HCT116 (cell line): ENCODE measurements around the gene CDH4. TPM values are rescaled to one million over a fixed set of nuclear protein-coding genes. Genes with fewer than 3 reads are reported as not detected.

Experiments used
- ATAC-seq: fragments of 200-7000 bp; cut with Tn5 transposase; 2 replicates; pipeline ENCODE4 v1.9.1; 2020; ENCODE audit warnings: mild to moderate bottlenecking, moderate library complexity
- BruUV-seq: library from RNA; stranded (reverse); fragments of 400-500 nt; replicated peaks from 2 replicates; lab custom pipeline; 2021; lab: Mats Ljungman, UMichigan
- CTCF ChIA-PET: fragments of 300-600 bp; sonication (Branson Sonifier 250); formaldehyde crosslinking; loops from one replicate; lab custom pipeline; 2021; ENCODE audit warnings: antibody characterized with exemption; lab: Charles Lee
- POLR2A ChIA-PET: fragments of 300-600, 350-600 bp; sonication (Branson Sonifier 250); formaldehyde crosslinking; loops from one replicate; lab custom pipeline; 2021; ENCODE audit warnings: antibody characterized with exemption; lab: Charles Lee
- RAD21 ChIA-PET, 2 experiments: fragments of 300-600 bp; sonication (Branson Sonifier 250); formaldehyde crosslinking; loops; one replicate each; lab custom pipeline; 2023; ENCODE audit warnings: low total read pairs in 2 of 2; ENCODE audit not compliant: uncharacterized antibody in 2 of 2, unreplicated experiment in 2 of 2, low non-redundant PET in 1 of 2; lab: Charles Lee
- DNase-seq: peaks from one replicate; pipeline ENCODE4 v3.0.0-alpha.2; 2010; ENCODE audit warnings: low read depth, low spot score
- H2AFZ ChIP-seq: fragments of 200-600 bp; shearing (Covaris generic), sonication (generic); 2 replicates; pipeline ENCODE4 v1.6.1; 2017; ENCODE audit warnings: low read depth, mixed run types, mixed read lengths, antibody characterized with exemption, low read length; ENCODE audit not compliant: poor library complexity, severe bottlenecking
- H3K27ac ChIP-seq: 2 replicates; pipeline ENCODE4 v1.5.1; 2012; ENCODE audit warnings: low read depth, low read length
- H3K27me3 ChIP-seq: fragments of 200-600 bp; sonication (generic); 2 replicates; pipeline ENCODE4 v1.6.1; 2016; ENCODE audit warnings: mixed run types, low read length, mixed read lengths; ENCODE audit not compliant: insufficient read depth
- H3K36me3 ChIP-seq, 2 experiments: fragments of 200-500 bp in 1 of 2; fragments of 200-600 bp in 1 of 2; sonication (Bioruptor generic) in 1 of 2; sonication (generic) in 1 of 2; 2 replicates each; pipeline versions ENCODE4 v1.5.1 to v1.6.1; 2014 to 2016; ENCODE audit warnings: low read length in 2 of 2, inconsistent platforms in 1 of 2, mixed read lengths in 1 of 2, mixed run types in 1 of 2; ENCODE audit not compliant: insufficient read depth in 2 of 2, control insufficient read depth in 1 of 2
- H3K4me1 ChIP-seq, 2 experiments: fragments of 200-600 bp in 1 of 2; sonication (generic) in 1 of 2; 2 replicates each; pipeline versions ENCODE4 v1.5.1 to v1.6.1; 2012 to 2017; ENCODE audit warnings: low read length in 2 of 2, inconsistent platforms in 1 of 2, mild to moderate bottlenecking in 1 of 2, mixed read lengths in 1 of 2, mixed run types in 1 of 2, moderate library complexity in 1 of 2; ENCODE audit not compliant: insufficient read depth in 2 of 2, control insufficient read depth in 1 of 2
- H3K4me2 ChIP-seq: fragments of 200-600 bp; sonication (generic); 2 replicates; pipeline ENCODE4 v1.6.1; 2017; ENCODE audit warnings: mixed run types, low read length, mixed read lengths
- H3K4me3 ChIP-seq, 2 experiments: fragments of 200-600 bp in 1 of 2; sonication (generic) in 1 of 2; replicated peaks in 1 of 2; 2 replicates each; pipeline ENCODE4 v1.5.1; 2011 to 2016; ENCODE audit warnings: low read length in 2 of 2, control low read depth in 1 of 2, low read depth in 1 of 2, mild to moderate bottlenecking in 1 of 2, mixed read lengths in 1 of 2, mixed run types in 1 of 2
- H3K79me2 ChIP-seq: fragments of 200-600 bp; sonication (generic); 2 replicates; pipeline ENCODE4 v1.6.1; 2017; ENCODE audit warnings: mild to moderate bottlenecking, mixed run types, low read length, moderate library complexity, mixed read lengths; ENCODE audit not compliant: insufficient read depth
- H3K9ac ChIP-seq: fragments of 200-600 bp; sonication (generic); 2 replicates; pipeline ENCODE4 v1.6.1; 2016; ENCODE audit warnings: low read length, mixed read lengths
- H3K9me2 ChIP-seq: fragments of 200-600 bp; sonication (generic), shearing (Covaris generic); 2 replicates; pipeline ENCODE4 v1.6.1; 2017; ENCODE audit warnings: mixed run types, mild to moderate bottlenecking, moderate library complexity; ENCODE audit not compliant: insufficient read depth
- H3K9me3 ChIP-seq, 2 experiments: fragments of 200-500 bp in 1 of 2; fragments of 200-600 bp in 1 of 2; sonication (Bioruptor generic) in 1 of 2; sonication (generic) in 1 of 2; 2 replicates each; pipeline ENCODE4 v1.6.1; 2014 to 2017; ENCODE audit warnings: low read length in 2 of 2, mixed read lengths in 2 of 2, inconsistent platforms in 1 of 2, low read depth in 1 of 2, mild to moderate bottlenecking in 1 of 2, mixed run types in 1 of 2, moderate library complexity in 1 of 2; ENCODE audit not compliant: control insufficient read depth in 1 of 2, insufficient read depth in 1 of 2
- H4K20me1 ChIP-seq: fragments of 200-600 bp; sonication (generic), shearing (Covaris generic); 2 replicates; pipeline ENCODE4 v1.6.1; 2017; ENCODE audit warnings: mixed run types, mild to moderate bottlenecking, moderate library complexity; ENCODE audit not compliant: insufficient read depth
- CEBPB ChIP-seq: IDR thresholded peaks from 2 replicates; pipeline ENCODE4 v1.6.1; 2012; ENCODE audit warnings: low read depth
- POLR2AphosphoS5 ChIP-seq: IDR thresholded peaks from 2 replicates; pipeline ENCODE4 v1.6.1; 2011; ENCODE audit warnings: mild to moderate bottlenecking, low read depth, low read length, moderate library complexity
- SIN3A ChIP-seq: IDR thresholded peaks from 2 replicates; pipeline ENCODE4 v1.6.1; 2012; ENCODE audit warnings: low read depth
- SP1 ChIP-seq: IDR thresholded peaks from 2 replicates; pipeline ENCODE4 v1.6.1; 2012; ENCODE audit warnings: low read depth
- SRF ChIP-seq: IDR thresholded peaks from 2 replicates; pipeline ENCODE4 v1.6.1; 2012; ENCODE audit warnings: low read depth
- TCF7L2 ChIP-seq: IDR thresholded peaks from 2 replicates; pipeline ENCODE4 v1.7.0; 2011; ENCODE audit warnings: borderline replicate concordance, inconsistent platforms; ENCODE audit not compliant: insufficient read depth, insufficient read length; ENCODE audit errors: extremely low read depth
- ZNF274 ChIP-seq: fragments of 200-500 bp; sonication (Bioruptor generic); IDR thresholded peaks from 2 replicates; pipeline ENCODE4 v1.6.1; 2014; ENCODE audit warnings: mild to moderate bottlenecking, low read depth, low read length, inconsistent platforms
- intact Hi-C: fragments of 100-400 bp; cut with micrococcal nuclease; formaldehyde crosslinking; loops from 2 replicates; pipeline ENCODE4 v1.10.0; 2022
- total RNA-seq: library from RNA; stranded (reverse); gene quantifications from one replicate; pipeline ENCODE4 v1.2.1, GENCODE V29; 2021; ENCODE audit not compliant: unreplicated experiment
- TF ChIP-seq, protein P1 (sequence below): IDR thresholded peaks from 2 replicates; pipeline ENCODE4 v1.6.1; 2012
- TF ChIP-seq, protein P2 (sequence below): IDR thresholded peaks from 2 replicates; pipeline ENCODE4 v1.6.1; 2011; ENCODE audit warnings: mild to moderate bottlenecking, low read length, moderate library complexity; ENCODE audit not compliant: insufficient replicate concordance; ENCODE audit errors: extremely low read depth

The CDH4 gene
- total RNA-seq, 1 experiment from 2014 or later, result not detected

DNA sequence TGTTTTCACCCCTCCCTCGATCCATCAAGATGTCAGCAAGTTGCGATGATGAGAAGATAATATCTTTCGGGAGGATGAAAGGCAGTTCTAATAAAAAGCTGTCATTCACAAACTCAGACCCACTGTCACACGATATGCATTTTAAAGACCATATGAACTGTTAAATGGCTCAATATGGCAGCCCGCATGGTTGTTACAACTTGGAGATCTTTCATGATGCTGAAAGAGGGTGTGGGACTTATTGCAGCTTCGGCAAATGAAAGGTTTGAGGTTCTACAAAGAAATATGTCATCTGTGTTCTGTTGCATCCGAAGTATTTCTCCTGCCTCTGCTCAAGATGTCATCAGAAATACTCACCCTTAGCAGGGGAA is 128.5 kb downstream of the CDH4 start (continued):
- TF ChIP-seq, protein P1, sequence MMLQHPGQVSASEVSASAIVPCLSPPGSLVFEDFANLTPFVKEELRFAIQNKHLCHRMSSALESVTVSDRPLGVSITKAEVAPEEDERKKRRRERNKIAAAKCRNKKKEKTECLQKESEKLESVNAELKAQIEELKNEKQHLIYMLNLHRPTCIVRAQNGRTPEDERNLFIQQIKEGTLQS, result no peak
- TF ChIP-seq SRF, result no peak
- TF ChIP-seq CEBPB, result no peak
- no peak for TF ChIP-seq POLR2AphosphoS5
- TF ChIP-seq SP1, result no peak

DNA sequence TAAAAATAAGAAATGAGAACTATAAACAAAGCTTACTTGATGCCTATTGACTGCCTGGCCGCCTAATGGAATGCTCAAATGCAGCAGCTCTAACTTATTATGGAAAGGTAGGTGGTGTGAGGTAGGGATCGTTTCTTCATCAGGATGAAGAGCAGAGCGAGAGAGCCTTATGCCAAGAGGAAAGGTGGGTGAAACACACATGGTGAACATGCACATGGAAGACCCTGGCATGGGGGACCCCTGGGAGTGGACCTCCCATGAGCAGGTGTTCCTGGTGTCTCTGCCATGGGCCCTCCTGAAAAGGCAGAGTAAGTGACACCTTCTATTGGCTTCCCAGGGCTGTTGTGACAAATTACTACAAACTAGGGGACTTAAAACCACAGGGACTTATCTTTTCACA is 130.1 kb downstream of the CDH4 start:
- peaks cover 7 to 24% of the 10 kb centered on the region in 2 experiments; a peak in 2 of 4 replicates for H3K9me3 ChIP-seq
- no peak overlapping the region for H3K4me2 ChIP-seq
- H3K27me3 ChIP-seq, result no peaks in the 10 kb centered on the region
- intact Hi-C loops, result no loop called here
- H4K20me1 ChIP-seq, result no peaks in the 10 kb centered on the region
- H3K9ac ChIP-seq, result no peak overlapping the region
- ChIA-PET CTCF (no interaction called here), RAD21 (no interaction called here), POLR2A (no interaction called here)
- TF ChIP-seq TCF7L2, result no peak
- no peak for TF ChIP-seq SP1
- TF ChIP-seq, protein P1, result no peak
- TF ChIP-seq ZNF274, result no peak
- no peak for TF ChIP-seq SIN3A
- TF ChIP-seq, protein P2, sequence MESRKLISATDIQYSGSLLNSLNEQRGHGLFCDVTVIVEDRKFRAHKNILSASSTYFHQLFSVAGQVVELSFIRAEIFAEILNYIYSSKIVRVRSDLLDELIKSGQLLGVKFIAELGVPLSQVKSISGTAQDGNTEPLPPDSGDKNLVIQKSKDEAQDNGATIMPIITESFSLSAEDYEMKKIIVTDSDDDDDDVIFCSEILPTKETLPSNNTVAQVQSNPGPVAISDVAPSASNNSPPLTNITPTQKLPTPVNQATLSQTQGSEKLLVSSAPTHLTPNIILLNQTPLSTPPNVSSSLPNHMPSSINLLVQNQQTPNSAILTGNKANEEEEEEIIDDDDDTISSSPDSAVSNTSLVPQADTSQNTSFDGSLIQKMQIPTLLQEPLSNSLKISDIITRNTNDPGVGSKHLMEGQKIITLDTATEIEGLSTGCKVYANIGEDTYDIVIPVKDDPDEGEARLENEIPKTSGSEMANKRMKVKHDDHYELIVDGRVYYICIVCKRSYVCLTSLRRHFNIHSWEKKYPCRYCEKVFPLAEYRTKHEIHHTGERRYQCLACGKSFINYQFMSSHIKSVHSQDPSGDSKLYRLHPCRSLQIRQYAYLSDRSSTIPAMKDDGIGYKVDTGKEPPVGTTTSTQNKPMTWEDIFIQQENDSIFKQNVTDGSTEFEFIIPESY, result no peak
- ATAC-seq, result no peak
- no TSS peak for BruUV-seq
- DNase-seq, result no peak
- H3K36me3 ChIP-seq, result no peaks in the 10 kb centered on the region
- H3K79me2 ChIP-seq, result no peaks in the 10 kb centered on the region
- H3K27ac ChIP-seq, result no peak overlapping the region
- H3K4me3 ChIP-seq, result no peak overlapping the region
- H3K9me2 ChIP-seq, result no peaks in the 10 kb centered on the region
- no peak overlapping the region for H2AFZ ChIP-seq
- H3K4me1 ChIP-seq, result no peaks in the 10 kb centered on the region
